GM21390 (cell line): ENCODE results near the gene CCDC149.

ENCODE experiments used
- ATAC-seq: cut with Tn5 transposase; IDR thresholded peaks from one replicate; pipeline ENCODE4 v1.9.1; 2021; ENCODE audit not compliant: unreplicated experiment

Gene CCDC149

DNA sequence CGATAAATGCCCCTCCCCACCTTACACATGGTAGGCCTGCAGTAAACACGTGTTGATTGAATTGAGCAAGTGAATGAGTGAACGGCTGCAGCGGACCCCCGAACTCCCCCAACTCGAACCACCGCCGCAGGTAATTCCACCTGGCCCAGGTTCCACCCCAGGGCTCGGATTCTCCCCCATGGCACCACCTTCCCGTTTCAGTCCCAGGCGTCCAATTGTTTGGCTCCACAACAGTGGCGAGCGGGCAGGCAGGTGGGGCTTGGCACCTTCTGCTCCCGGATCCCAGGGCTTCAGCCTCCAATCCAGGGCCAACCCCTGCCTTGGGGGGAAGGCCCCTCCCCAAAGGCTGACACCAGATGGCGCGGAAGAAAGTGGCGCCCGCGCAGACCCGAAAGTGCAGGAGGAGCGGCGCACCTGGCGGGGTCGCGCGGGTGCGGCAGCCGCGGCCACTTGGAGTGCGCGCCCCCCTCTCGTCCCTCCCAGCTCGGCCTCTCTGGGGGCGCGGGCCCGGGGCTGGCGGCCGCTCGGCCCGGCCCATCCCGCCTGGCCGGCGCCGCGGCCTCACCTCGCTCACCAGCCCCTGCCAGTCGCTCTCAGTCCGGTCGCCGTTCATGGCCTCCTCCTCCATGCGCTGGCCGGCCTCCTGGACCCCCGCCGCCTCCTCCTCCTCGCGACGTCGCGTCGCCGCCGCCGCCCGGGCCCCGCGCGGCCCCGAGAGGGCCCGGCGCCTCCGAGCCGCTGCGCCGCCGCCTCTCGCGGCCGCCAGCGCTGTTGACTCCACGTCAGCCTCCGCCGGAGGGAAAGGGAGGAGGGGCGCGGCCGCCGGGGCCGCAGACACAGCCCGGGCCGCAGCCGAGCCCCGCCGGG, at the start of gene CCDC149:
TSS of gene CCDC149 (minus strand) at position 791 of the 867 bp plus-strand sequence. CDS start at position 613, 178 bp downstream.
- no peak for ATAC-seq

DNA sequence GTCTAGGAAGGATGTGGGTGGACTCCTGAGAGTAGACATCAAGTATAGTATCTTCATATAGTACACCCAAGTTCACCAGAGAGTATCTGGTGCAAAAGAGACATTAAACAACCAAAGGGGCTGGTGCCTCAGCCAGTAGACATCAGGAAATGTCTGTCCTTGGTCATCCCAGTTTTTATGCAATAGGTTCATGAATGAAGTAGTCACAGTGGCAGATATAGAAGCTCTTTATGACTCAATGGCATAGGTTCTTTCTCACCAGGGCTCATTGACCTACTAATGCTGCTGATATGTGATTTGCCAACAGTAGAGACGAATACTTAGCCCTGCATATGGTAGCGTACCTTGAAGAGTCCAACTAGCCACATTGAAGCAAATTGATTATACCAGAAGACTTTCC, 45.0 kb upstream of the CCDC149 start:
- ATAC-seq: no peak

DNA sequence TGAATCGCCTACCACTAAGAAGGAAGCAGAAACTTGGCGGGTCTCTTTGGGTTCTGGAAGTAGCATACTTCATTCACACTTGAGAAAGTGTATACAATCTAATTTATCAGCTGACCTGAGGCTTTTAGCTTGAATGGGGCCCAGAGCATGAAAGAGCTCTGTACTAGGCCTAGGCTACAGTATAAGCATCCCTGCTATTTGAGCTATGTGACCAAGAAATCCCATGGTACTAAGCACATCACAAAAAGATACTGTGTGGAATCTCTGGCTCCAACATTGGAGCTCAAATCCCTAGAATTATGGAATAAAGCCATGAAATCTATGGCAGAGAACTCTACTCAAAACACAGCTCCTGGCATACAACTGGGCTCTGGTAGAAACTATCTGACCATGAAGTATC, 43.9 kb upstream of the CCDC149 start:
- ATAC-seq: no peak

DNA sequence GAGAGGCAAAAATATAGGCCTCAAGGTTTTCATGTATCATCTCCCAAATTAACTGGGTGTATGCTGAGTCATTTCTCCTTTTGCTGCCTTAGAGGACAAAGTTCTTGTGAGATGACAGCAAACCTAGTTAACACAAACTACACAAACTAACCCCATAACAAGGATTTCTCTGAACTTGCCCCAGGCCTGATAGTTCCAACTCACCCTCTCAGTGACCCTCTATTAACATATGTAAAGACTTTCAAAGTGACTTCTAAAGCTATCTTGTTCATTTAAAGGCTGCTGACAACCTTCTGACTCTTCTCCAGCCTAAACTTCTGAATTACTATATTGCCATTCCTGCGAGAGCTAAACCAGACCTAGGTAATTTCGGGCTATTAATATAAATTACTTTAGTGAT, 43.2 kb upstream of the CCDC149 start:
- no peak for ATAC-seq

DNA sequence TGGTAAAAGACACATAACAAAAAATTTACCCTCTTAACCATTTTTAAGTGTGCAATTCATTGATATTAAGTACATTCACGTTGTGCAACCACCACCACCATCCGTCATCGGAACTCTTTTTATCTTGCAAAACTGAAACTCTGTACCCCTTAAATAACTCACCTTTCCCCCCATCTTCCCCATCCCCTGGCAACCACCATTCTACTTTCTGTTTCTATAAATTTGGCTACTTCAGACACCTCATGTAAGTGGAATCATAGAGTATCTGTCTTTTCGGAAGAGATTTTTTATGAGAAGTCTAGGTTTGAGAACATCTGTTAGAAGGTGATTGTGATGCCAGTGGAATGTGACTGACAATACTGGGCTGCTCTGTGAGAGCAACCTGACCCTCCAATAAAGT, 39.8 kb upstream of the CCDC149 start:
- no peak for ATAC-seq

DNA sequence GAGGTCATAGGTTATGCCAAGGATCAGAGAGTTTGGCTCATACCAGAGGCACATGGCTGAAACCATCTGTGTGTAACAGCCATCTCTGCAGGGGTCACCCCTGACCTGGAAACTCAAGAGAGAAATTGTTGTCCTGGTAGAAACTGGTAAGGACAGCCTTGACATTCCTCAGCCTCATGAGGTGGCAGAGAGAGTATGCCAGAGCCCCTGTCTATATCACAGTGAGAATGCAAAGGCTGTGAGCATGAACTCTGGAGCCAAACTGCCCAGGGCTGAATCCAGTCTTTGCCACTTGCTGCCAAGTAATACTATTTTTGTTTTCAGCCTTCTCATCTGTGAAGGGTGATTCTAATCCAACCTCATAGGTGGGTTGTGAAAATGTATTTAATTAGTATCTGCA, 37.1 kb upstream of the CCDC149 start:
- ATAC-seq: no peak

DNA sequence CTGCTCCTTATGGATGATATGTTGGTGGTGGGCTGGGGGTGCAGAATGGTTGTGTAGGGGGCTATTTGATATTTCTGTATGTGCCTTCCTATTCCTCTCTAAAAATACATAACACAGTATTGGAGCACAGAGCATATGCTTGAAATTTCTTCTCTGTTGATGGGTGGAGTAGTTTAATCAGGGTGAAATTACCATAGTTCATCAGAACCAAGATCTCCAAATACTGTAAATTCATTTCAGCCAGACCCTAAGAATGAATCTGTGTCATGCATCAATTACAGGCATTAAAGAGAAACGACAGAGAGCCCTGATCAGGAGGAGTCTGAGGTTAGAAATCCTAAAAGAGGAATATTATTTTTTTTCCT, 25.1 kb upstream of the CCDC149 start:
- ATAC-seq: no peak

DNA sequence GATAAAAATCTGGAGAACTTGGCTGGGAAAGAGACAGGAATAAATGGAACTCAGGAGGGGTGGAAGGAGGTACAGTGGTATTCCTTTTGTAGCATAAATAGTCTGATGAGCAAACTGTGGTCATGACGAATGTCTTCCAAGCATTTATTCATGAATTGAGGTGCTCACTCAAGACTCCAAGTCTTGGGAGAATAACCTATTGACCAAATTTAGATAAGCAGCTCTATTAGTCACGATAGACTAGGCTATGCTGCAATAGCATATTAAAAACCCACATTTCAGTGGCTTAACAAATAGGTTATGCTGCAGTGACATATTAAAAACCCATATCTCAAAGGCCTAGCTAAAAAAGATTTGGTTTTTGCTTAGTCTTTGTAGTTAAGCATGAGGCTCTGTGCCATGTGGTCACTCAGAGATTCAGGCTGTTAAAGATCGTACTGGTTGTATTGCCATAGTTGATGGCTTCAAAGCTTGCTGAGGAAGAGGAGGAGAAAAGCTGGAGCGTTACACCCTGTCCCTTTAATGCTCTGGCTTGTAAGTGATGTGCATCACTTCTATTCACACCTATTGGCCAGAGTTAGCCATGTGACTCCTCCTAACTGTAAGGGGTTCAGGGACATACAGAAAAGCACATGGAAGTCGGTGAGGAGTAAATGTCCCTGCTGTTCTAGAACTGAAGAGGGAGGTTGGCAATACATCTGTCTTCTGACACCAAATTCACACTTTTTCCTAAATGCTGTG, 24.5 kb upstream of the CCDC149 start:
- ATAC-seq: no peak

DNA sequence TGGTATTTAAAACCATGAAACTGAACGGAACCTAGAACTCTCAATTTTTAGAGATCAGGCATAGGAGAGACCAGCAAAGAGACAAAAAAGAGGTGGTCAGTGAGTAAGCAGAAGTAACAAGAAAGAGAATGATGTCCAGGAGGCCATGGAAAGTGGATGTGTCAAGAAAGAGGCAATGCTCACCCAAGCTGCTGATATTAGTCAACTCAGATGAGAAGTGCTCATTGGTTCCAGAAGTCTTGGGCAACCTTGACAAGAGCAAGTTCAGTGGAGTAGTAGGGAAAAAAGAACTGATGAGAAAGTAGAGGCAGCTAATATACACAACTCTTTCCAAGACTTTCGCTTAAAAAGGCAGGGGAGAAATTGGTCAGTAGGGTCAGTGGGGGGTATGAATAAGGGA, 23.0 kb upstream of the CCDC149 start:
- ATAC-seq: no peak

DNA sequence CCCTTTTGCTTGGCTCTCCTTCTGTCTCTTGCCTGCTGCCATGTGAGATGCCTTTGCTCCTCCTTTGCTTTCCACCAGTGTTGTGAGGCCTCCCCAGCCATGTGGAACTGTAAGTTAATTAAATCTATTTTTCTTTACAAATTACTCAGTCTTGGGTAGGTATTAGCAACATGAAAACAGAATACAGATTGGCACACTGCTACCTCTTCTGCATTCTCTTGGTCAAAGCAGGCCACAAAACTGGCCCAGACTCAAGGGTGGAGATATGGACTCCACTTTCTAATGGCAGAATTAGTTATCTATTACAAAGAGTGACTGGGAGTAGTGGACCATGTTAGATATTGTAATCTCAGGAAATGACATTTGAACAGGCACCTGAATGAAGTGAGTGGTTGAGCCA, 21.5 kb upstream of the CCDC149 start:
- ATAC-seq: no peak

DNA sequence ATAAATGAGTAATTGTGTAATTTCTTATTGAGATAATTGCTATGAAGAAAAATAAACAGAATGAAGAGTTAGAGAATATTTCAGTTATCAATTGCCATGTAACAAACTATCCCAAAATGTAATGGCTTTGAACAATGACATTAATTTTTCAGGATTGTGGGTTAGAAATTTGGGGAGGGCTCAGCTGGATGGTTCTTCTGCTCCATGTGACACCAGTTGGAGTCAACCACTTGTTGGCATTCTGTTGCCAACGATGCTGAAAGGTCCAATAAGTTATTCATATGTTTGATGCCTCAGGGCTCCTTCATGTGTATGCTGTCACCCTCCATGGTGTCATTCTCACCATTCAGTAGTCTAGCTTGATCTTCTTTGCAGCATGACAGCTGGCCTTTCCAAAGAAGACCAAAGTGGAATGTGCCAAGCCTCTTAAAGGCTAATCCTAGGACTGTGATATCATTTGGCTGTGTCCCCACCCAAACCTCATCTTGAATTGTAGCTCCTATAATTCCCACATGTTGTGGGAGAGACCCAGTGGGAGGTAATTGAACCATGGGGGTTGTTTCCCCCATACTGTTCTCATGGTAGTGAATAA, 20.9 kb upstream of the CCDC149 start:
- no peak for ATAC-seq

DNA sequence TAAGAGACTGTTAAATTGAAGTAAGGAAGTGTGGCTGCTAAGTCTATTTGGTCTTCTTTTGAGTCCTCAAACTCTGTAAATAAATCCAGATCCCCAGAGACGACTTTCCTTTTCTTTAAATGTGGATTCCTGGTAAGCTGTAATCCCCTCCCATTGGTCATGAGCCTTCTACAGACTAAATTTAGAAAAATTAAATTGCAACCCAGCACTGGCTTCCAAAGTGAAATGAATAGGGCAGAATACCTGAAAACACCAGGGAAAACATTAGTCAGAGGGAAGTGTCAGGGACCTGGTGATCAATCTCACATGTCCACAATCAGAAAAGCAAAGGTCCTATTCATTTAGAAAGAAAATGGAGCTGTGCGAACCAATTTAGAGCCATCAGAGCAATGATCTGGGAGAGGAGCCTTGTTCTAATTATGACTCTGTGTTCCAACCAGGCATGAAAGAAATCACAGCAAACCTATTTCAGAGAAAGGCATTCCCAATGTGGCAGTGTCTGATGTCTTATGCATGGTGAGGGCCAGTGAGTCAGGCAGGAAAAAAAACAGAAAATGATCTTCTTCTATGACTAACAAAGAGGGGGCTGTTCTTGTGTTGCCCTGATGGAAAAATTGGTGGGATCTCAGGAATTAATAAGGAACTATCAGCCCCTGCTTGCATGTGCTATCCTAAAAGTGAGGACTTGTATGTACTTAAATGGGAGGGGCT, 19.8 kb upstream of the CCDC149 start:
- no peak for ATAC-seq

DNA sequence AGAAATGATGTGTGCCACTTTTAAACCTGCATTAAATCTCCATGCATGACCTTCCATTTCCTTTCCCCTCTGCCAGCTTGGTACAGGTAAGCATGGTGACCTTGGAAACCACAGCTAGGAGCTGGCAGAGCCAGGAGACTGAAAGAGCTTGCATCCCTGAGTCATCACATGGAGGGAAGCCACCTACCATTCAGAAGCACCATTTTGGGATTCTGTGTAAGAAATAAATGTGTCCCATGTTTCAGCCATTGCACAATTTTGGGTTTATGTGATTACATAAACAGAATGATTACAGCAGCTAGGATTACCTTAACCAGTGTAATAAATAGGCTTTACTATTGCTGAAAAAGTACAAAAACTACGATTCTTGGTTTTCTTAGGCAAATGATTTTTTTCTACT, 17.3 kb upstream of the CCDC149 start:
- ATAC-seq: no peak

DNA sequence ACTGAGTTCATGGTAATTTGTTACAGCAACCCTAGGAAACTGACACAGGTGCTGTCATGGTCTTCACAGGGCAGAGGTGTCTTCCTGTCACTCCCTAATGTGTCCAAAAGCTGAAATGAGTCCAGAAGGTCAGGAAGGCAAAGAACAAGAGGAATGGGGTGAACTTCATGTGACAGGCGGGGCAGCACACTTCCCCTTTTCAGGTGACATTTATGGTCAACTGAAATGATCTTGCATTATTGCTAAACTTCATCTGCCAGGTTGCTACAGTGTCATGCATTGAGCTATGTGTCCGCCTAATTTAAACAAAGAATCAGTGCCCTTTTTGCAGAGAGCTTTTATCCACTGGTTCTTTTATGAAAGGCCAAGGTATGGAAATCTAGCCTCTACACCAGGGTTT, 15.9 kb upstream of the CCDC149 start:
- ATAC-seq: no peak

DNA sequence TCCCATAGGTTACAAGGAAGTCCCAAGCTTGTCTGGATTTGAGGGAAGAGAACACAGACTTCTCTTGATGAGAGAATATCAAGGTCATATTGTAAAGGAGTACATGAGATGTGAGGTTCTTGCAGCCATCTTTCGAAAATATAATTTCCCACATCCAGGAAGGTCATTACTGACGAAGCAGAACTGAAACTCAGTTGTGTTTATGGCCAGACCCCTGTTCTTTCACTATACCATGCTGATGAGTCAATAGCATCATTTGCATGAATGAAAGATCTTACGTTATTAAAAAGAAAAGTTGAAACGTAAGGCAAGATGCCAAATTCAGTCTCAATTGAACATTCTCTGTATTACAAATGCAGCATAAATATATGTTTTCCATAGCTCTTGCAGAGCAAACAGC, 14.2 kb upstream of the CCDC149 start:
- no peak for ATAC-seq

DNA sequence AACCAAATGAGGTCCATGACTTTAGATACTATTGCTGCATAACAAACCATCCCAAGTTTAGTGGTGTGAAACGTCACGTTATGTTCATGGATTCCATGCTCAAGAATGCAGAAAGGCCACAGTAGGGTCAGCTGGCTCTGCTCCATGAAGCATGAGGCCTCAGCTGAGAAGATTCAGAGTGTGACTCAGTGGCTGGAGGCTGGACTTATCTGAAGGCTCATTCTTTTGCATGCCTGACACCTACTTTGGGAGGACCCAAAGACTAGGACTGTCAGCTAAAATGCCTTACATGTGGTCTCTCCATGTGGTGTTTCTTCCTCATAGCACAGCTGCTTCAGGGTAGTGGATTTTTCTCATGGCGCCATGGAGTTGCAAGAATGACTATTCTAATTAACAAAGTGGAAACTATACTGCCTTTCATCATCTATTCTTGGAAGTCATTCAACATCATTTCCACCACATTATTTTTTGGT, 11.5 kb upstream of the CCDC149 start:
- no peak for ATAC-seq

DNA sequence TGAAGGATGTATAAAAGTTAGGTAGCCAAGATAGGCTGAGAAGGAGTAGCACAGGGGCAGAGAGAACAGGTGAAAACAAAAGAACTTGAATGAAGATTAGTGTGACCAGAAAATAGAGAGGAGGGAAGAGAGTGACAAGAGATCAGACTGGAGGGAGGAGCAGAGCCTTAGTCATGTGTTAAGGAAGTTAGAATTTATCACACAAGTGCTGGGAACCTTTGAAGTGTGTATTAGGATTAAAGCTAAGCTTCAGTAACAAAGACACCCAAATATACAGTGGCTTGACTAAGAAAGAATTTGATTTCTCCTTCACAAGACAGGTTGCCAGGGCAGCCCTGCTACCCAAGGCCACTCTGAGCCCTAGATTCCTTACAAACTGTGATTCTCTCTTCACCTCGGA, 10.7 kb upstream of the CCDC149 start:
- ATAC-seq: no peak

DNA sequence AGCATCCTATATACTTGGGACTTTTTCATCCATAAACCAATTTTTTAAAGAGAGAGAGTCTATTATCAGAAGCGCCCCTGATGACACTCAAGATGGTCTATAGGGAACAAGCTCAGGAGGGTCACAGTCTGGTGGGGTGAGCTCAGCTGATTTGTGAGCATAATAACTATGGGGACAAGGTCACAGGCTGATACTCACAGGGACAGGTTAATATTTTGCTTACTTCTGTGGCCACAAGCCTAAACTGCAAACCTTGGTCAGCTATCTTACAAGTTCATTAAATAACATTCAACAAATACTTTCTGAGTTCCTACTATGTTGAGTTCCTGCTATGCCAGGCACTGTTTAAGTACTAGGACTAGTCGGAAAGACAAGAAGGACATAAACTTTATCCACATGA, 10.2 kb upstream of the CCDC149 start:
- ATAC-seq: no peak

DNA sequence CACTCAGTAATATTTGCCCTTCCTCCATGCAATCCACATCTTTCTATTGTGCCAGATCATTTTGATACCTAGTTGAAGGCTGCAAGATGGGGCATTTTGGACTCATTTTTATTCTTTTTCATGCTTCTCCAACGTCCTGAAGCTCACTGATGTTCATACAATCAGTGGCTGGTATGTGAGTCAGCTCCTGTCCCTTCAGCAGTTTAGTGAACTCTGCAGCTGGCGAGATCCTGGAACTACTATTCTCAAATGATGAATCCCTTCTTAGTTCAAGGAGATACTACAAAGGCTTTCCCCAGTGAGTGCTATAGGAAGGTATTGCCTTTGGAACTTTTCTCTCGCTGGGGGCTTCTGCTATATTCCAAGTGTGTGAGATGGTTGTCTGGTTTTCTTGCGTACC, 9.6 kb upstream of the CCDC149 start:
- ATAC-seq: no peak

DNA sequence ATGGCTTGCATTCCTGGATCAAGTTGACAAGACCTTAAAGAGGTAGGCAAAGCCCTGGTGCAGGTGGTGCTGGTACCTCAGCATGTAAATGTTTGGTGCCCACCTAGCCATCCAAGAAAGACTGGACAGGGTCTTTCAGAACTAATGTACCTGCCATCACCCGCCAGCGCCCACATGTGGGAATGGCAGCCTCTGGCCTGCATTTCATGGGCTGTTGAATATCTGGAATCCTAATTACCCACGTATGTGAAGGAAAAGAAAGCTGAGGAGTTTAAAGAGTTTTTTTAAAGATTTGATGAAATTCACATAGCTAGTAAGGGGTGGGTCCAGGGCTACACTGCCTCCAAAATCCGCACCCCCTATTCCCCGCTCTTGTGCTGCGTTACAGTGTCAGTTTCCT, 8.6 kb upstream of the CCDC149 start:
- no peak for ATAC-seq

DNA sequence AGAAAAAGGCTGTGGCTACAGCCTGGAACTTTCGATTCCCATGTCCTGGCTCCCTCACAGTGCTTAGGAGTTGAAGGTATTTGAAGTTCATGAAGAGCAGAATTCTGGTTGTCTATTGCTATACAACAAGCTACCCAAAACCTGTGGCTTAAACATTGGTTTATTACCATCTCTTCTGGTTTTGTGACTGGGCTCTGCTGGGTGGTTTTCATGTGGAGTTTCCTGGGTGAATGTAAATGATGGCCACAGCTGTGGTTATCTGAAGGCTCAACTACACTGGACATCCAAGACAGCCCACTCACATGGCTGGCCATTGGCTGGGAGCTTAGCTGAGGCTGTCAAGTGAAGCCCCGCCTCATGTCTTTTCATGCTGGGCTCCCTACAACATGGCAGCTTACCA, 7.2 kb upstream of the CCDC149 start:
- no peak for ATAC-seq
